C4-2B (cell line): ENCODE measurements around the gene SCNN1A.

ENCODE experiments used
- ZFX ChIP-seq: fragments of 450-650 bp; IDR thresholded peaks from 2 replicates; pipeline ENCODE4 v1.6.1; 2017
- TF ChIP-seq, protein P1 (sequence below): fragments of 450-650 bp; conservative IDR thresholded peaks from 2 replicates; pipeline ENCODE4 v1.5.1; 2017; ENCODE audit warnings: mild to moderate bottlenecking

- TF ChIP-seq, protein P1, sequence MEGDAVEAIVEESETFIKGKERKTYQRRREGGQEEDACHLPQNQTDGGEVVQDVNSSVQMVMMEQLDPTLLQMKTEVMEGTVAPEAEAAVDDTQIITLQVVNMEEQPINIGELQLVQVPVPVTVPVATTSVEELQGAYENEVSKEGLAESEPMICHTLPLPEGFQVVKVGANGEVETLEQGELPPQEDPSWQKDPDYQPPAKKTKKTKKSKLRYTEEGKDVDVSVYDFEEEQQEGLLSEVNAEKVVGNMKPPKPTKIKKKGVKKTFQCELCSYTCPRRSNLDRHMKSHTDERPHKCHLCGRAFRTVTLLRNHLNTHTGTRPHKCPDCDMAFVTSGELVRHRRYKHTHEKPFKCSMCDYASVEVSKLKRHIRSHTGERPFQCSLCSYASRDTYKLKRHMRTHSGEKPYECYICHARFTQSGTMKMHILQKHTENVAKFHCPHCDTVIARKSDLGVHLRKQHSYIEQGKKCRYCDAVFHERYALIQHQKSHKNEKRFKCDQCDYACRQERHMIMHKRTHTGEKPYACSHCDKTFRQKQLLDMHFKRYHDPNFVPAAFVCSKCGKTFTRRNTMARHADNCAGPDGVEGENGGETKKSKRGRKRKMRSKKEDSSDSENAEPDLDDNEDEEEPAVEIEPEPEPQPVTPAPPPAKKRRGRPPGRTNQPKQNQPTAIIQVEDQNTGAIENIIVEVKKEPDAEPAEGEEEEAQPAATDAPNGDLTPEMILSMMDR, result no peak
- TF ChIP-seq ZFX, result no peak
These were observed 42.9 kb downstream of the SCNN1A start for GRCh38 chr12:6332459-6332858.
